SK-N-SH treated with all-trans-retinoic acid at 6 μM for 48 hours (cell line): Measurements from ENCODE around the gene C19orf81.
"Not testable (repeated sequence)": the region's sequence is repeated elsewhere in the genome, so short reads cannot be mapped to it uniquely, and the experiment has no call there.

Experiments
- ARNTL ChIP-seq: fragments of 450-650 bp; formaldehyde crosslinking; IDR thresholded peaks from 2 replicates; pipeline ENCODE4 v1.5.0; 2020; ENCODE audit warnings: low read depth, mild to moderate bottlenecking, moderate library complexity, borderline replicate concordance
- BACH2 ChIP-seq: fragments of 250-450 bp; sonication (Bioruptor Pico); IDR thresholded peaks from 2 replicates; pipeline ENCODE4 v1.9.0; 2021; ENCODE audit warnings: mild to moderate bottlenecking, borderline replicate concordance
- ESRRG ChIP-seq: fragments of 250-450 bp; sonication (Bioruptor Pico); IDR thresholded peaks from 2 replicates; pipeline ENCODE4 v1.6.1; 2021; ENCODE audit warnings: mild to moderate bottlenecking
- OSR1 ChIP-seq: fragments of 250-450 bp; sonication (Bioruptor Pico); IDR thresholded peaks from 2 replicates; pipeline ENCODE4 v1.8.0; 2022; ENCODE audit warnings: moderate library complexity, mild to moderate bottlenecking, inconsistent platforms
- PPARA ChIP-seq: fragments of 250-450 bp; sonication (Bioruptor Pico); IDR thresholded peaks from 2 replicates; pipeline ENCODE4 v1.5.0; 2020; ENCODE audit warnings: mild to moderate bottlenecking, borderline replicate concordance
- RARB ChIP-seq: fragments of 250-450 bp; sonication (Bioruptor Pico); IDR thresholded peaks from 2 replicates; pipeline ENCODE4 v1.8.0; 2021; ENCODE audit warnings: mild to moderate bottlenecking, moderate library complexity
- TCF4 ChIP-seq: fragments of 250-450 bp; sonication (Bioruptor Pico); IDR thresholded peaks from 2 replicates; pipeline ENCODE4 v1.8.0; 2021; ENCODE audit warnings: mild to moderate bottlenecking, moderate library complexity, borderline replicate concordance
- ZFP3 ChIP-seq: fragments of 250-450 bp; sonication (Bioruptor Pico); IDR thresholded peaks from 2 replicates; pipeline ENCODE4 v1.5.0; 2020; ENCODE audit warnings: mild to moderate bottlenecking, moderate library complexity
- TF ChIP-seq, protein P1 (sequence below): fragments of 250-450 bp; sonication (Bioruptor Pico); IDR thresholded peaks from 2 replicates; pipeline ENCODE4 v1.8.0; 2021; ENCODE audit warnings: low read depth, mild to moderate bottlenecking, moderate library complexity, borderline replicate concordance
- TF ChIP-seq, protein P2 (sequence below): fragments of 250-450 bp; sonication (Bioruptor Pico); IDR thresholded peaks from 2 replicates; pipeline ENCODE4 v1.8.0; 2020; ENCODE audit warnings: mild to moderate bottlenecking, moderate library complexity, borderline replicate concordance

DNA sequence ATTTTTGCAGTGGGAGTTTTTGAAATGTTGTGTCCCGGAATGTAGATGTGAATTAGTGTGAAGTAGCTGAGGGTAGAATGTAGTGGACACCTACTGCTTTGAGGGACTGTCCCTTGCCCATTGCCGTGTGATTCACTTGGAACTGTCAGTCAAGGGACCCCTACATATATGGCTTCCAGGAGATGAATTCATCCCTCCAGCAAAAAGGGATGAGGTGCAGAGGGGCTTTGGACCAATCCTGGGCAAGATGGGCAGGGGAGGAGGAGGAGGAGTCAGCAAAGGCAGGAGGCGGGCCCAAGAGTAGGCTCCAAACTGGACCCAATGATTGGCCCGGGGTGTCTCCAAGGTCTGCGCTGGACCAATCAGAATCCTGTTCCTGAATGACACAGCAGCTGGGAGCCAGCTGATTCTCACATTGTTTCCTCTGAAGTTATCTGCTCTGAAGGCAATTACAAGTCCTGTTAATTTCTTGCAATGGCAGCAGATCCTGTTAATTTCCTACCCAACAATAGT is 28.8 kb upstream of the C19orf81 start:
- TF ChIP-seq RARB, TCF4, ARNTL, BACH2, OSR1, ZFP3, ESRRG, PPARA (CRISPR knock-in tag): not testable (repeated sequence)
- TF ChIP-seq, protein P1, sequence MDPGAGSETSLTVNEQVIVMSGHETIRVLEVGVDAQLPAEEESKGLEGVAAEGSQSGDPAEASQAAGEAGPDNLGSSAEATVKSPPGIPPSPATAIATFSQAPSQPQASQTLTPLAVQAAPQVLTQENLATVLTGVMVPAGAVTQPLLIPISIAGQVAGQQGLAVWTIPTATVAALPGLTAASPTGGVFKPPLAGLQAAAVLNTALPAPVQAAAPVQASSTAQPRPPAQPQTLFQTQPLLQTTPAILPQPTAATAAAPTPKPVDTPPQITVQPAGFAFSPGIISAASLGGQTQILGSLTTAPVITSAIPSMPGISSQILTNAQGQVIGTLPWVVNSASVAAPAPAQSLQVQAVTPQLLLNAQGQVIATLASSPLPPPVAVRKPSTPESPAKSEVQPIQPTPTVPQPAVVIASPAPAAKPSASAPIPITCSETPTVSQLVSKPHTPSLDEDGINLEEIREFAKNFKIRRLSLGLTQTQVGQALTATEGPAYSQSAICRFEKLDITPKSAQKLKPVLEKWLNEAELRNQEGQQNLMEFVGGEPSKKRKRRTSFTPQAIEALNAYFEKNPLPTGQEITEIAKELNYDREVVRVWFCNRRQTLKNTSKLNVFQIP (CRISPR knock-in tag), result not testable (repeated sequence)
- TF ChIP-seq, protein P2, sequence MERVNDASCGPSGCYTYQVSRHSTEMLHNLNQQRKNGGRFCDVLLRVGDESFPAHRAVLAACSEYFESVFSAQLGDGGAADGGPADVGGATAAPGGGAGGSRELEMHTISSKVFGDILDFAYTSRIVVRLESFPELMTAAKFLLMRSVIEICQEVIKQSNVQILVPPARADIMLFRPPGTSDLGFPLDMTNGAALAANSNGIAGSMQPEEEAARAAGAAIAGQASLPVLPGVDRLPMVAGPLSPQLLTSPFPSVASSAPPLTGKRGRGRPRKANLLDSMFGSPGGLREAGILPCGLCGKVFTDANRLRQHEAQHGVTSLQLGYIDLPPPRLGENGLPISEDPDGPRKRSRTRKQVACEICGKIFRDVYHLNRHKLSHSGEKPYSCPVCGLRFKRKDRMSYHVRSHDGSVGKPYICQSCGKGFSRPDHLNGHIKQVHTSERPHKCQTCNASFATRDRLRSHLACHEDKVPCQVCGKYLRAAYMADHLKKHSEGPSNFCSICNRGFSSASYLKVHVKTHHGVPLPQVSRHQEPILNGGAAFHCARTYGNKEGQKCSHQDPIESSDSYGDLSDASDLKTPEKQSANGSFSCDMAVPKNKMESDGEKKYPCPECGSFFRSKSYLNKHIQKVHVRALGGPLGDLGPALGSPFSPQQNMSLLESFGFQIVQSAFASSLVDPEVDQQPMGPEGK (CRISPR knock-in tag), result not testable (repeated sequence)
